Measurements from ENCODE around the gene SLC4A1AP.

The SLC4A1AP gene

GRCh38 chr2:27735263-27735904 is 71.7 kb downstream of the SLC4A1AP start:
- no peak for TF ChIP-seq CTCF (IDR thresholded peaks at IDR 0.05; ENCODE audit: unreplicated experiment in 3 of 3)
- H3K36me3 Mint-ChIP-seq (ENCODE audit: low read depth) = no peaks in the 10 kb centered on the region

GRCh38 chr2:27736031-27736889 is 72.6 kb downstream of the SLC4A1AP start:
- peak overlapping the region in 2 of 3 experiments; percentile 44 to 82 for H3K27ac Mint-ChIP-seq
- TF ChIP-seq CTCF (IDR thresholded peaks at IDR 0.05; ENCODE audit: unreplicated experiment in 3 of 3) = no peak
- no peaks in the 10 kb centered on the region for H3K36me3 Mint-ChIP-seq (ENCODE audit: low read depth)
- H3K4me1 Mint-ChIP-seq = peaks cover 9% of the 10 kb centered on the region
- peaks cover 12% of the 10 kb centered on the region for H3K9me3 Mint-ChIP-seq
- H3K4me3 Mint-ChIP-seq = peak overlapping the region; percentile 6 to 32 (median 21)
- peaks cover 6% of the 10 kb centered on the region for H3K27me3 Mint-ChIP-seq (ENCODE audit: low read depth)

More at GRCh38 chr2:27735263-27735904, 71.7 kb downstream of the SLC4A1AP start:
- peak overlapping the region; percentile 20 to 82 (median 48) for H3K27ac Mint-ChIP-seq
- peak overlapping the region; percentile 74 to 78 (median 77) for H3K4me3 Mint-ChIP-seq
- H3K27me3 Mint-ChIP-seq (ENCODE audit: low read depth) = peaks cover 6% of the 10 kb centered on the region
- peaks cover 6% of the 10 kb centered on the region for H3K9me3 Mint-ChIP-seq
- peaks cover 9% of the 10 kb centered on the region for H3K4me1 Mint-ChIP-seq

- peaks cover 6% of the 10 kb centered on the region for H3K27me3 Mint-ChIP-seq (ENCODE audit: low read depth)
- H3K9me3 Mint-ChIP-seq = peaks cover 17% of the 10 kb centered on the region
- H3K27ac Mint-ChIP-seq = peak overlapping the region; percentile 25 to 82 (median 58)
- H3K4me3 Mint-ChIP-seq = peak overlapping the region; percentile 32 to 64 (median 51)
- no peaks in the 10 kb centered on the region for H3K36me3 Mint-ChIP-seq (ENCODE audit: low read depth)
- peaks cover 9% of the 10 kb centered on the region for H3K4me1 Mint-ChIP-seq
- TF ChIP-seq CTCF (IDR thresholded peaks at IDR 0.05; ENCODE audit: unreplicated experiment in 3 of 3) = no peak
Measured at GRCh38 chr2:27736890-27737204, 73.2 kb downstream of the SLC4A1AP start.

- Mint-ChIP-seq H3K4me3 (no peak overlapping the region), H3K4me1 (peaks cover 9% of the 10 kb centered on the region), H3K27me3 (ENCODE audit: low read depth) (peaks cover 6% of the 10 kb centered on the region), H3K9me3 (peaks cover 19% of the 10 kb centered on the region), H3K27ac (peak overlapping the region in 1 of 3 experiments; percentile 58), H3K36me3 (ENCODE audit: low read depth) (no peaks in the 10 kb centered on the region)
- no peak for TF ChIP-seq CTCF (IDR thresholded peaks at IDR 0.05; ENCODE audit: unreplicated experiment in 3 of 3)
Measured at GRCh38 chr2:27737676-27738348, 74.1 kb downstream of the SLC4A1AP start.

- Mint-ChIP-seq H3K27me3 (ENCODE audit: low read depth) (peaks cover 6% of the 10 kb centered on the region), H3K4me1 (peaks cover 9% of the 10 kb centered on the region), H3K4me3 (no peak overlapping the region), H3K9me3 (peaks cover 19% of the 10 kb centered on the region), H3K27ac (no peak overlapping the region), H3K36me3 (ENCODE audit: low read depth) (no peaks in the 10 kb centered on the region)
- TF ChIP-seq CTCF (IDR thresholded peaks at IDR 0.05; ENCODE audit: unreplicated experiment in 3 of 3) = no peak
Measured at GRCh38 chr2:27738349-27739057, 74.8 kb downstream of the SLC4A1AP start.

Data from nephron (organoid).